Measurements from ENCODE around the gene MYO1D.

- TF ChIP-seq POLR2AphosphoS5 (IDR thresholded peaks at IDR 0.05) (no peak), CTCF (IDR thresholded peaks at IDR 0.05) (no peak)
These were observed 156.3 kb downstream of the MYO1D start for GRCh38 chr17:32720671-32721070.
